Islet precursor cell (in vitro differentiated cells): ENCODE measurements around the gene ZNF525.
"Not testable (repeated sequence)": the region's sequence is repeated elsewhere in the genome, so short reads cannot be mapped to it uniquely, and the experiment has no call there.

Experiments
- DNase-seq: peaks from one replicate; pipeline ENCODE4 v3.0.0-alpha.2; 2018

The ZNF525 gene

GRCh38 chr19:53365134-53365898 lies at the start of gene ZNF525:
TSS of gene ZNF525 (plus strand) at chr19:53365705. CDS start at chr19:53372282, 6,577 bp downstream.
- peak; percentile 97 for DNase-seq

- no peak for DNase-seq
These were observed 36.5 kb upstream of the ZNF525 start for GRCh38 chr19:53328967-53329366.

GRCh38 chr19:53332484-53332883 lies 33.0 kb upstream of the ZNF525 start:
- no peak for DNase-seq

GRCh38 chr19:53333066-53333462 lies 32.4 kb upstream of the ZNF525 start:
- peak; percentile 88 for DNase-seq

- peak; percentile 98 for DNase-seq
These were observed 31.7 kb upstream of the ZNF525 start, which contains the start of gene ZNF845 for GRCh38 chr19:53333463-53334449. TSS of gene ZNF845 (plus strand) at chr19:53333749. CDS start at chr19:53341308, 7,559 bp downstream.

- not testable (repeated sequence) for DNase-seq
These were observed 21.1 kb upstream of the ZNF525 start for GRCh38 chr19:53344403-53344802.

- no peak for DNase-seq
These were observed 9.8 kb upstream of the ZNF525 start for GRCh38 chr19:53355739-53356138.

GRCh38 chr19:53357821-53358581 lies 7.5 kb upstream of the ZNF525 start:
- no peak for DNase-seq

- DNase-seq: not testable (repeated sequence)
These were observed 5.4 kb upstream of the ZNF525 start for GRCh38 chr19:53360056-53360455.

GRCh38 chr19:53365899-53366493 lies 491 bp downstream of the ZNF525 start:
- DNase-seq: peak; percentile 59

GRCh38 chr19:53372196-53372595 lies 6.7 kb downstream of the ZNF525 start:
- no peak for DNase-seq

- DNase-seq: no peak
These were observed 8.8 kb downstream of the ZNF525 start for GRCh38 chr19:53374288-53374687.

GRCh38 chr19:53374743-53375142 lies 9.2 kb downstream of the ZNF525 start:
- no peak for DNase-seq

- DNase-seq: no peak
These were observed 15.9 kb downstream of the ZNF525 start for GRCh38 chr19:53381376-53381775.

- DNase-seq: no peak
These were observed 22.7 kb downstream of the ZNF525 start for GRCh38 chr19:53388168-53388567.

GRCh38 chr19:53388904-53389303 lies 23.4 kb downstream of the ZNF525 start:
- DNase-seq: no peak

- no peak for DNase-seq
These were observed 24.1 kb downstream of the ZNF525 start for GRCh38 chr19:53389571-53389970.

- DNase-seq: no peak
These were observed 24.5 kb downstream of the ZNF525 start for GRCh38 chr19:53389978-53390377.

- peak; percentile 91 for DNase-seq
These were observed 29.0 kb downstream of the ZNF525 start for GRCh38 chr19:53394522-53394973.

- peak; percentile 97 for DNase-seq
These were observed 29.7 kb downstream of the ZNF525 start, which contains the start of gene ZNF765 for GRCh38 chr19:53394974-53395839. TSS of gene ZNF765 (plus strand) at chr19:53395149. CDS start at chr19:53398016, 2,867 bp downstream.
